GM12875 (cell line): ENCODE data around the gene SDF2L1.
"Not testable (repeated sequence)": the region's sequence is repeated elsewhere in the genome, so short reads cannot be mapped to it uniquely, and the experiment has no call there.

ENCODE experiments used
- H3K4me3 ChIP-seq: one replicate; pipeline ENCODE4 v1.5.1; 2011; ENCODE audit warnings: low read depth, low read length, control low read depth
- CTCF ChIP-seq: IDR thresholded peaks from 2 replicates; pipeline ENCODE4 v1.5.1; 2011; ENCODE audit warnings: low read depth, mild to moderate bottlenecking, control low read depth, inconsistent platforms, low read length, moderate library complexity, borderline replicate concordance; ENCODE audit not compliant: insufficient read depth

SDF2L1 gene

GRCh38 chr22:21642584-21643448 is 714 bp downstream of the SDF2L1 start:
- peak; percentile 78 for TF ChIP-seq CTCF
- peak overlapping the region; percentile 93 for H3K4me3 ChIP-seq

DNA sequence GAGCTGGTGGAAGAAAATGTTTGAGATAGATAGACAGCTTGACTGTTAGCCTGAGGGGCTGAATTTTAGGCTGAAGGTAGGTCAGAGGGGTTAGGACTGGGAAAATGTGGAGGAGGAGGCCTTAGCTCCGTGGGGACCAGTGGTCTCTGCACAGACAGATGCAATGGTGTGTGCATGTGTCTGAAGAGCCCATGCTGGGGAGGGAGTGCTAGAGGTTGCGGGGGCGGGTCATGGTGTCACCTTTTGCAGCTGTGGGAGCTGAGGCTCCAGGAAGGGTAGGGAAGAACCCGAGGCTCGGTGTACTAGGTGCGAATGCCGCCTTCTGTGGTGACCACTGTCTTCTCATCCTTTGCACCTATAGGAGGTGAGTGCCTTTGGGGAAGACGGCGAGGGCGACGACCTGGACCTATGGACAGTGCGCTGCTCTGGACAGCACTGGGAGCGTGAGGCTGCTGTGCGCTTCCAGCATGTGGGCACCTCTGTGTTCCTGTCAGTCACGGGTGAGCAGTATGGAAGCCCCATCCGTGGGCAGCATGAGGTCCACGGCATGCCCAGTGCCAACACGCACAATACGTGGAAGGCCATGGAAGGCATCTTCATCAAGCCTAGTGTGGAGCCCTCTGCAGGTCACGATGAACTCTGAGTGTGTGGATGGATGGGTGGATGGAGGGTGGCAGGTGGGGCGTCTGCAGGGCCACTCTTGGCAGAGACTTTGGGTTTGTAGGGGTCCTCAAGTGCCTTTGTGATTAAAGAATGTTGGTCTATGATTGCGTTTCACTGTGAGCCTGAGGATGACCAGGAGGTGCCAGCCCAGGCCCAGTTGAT is 1.6 kb downstream of the SDF2L1 start:
- peak; percentile 29; the same call in 1 of the 2 replicates for TF ChIP-seq CTCF
- H3K4me3 ChIP-seq: peak overlapping the region; percentile 93

GRCh38 chr22:21645513-21645912 is 3.4 kb downstream of the SDF2L1 start:
- not testable (repeated sequence) for H3K4me3 ChIP-seq

DNA sequence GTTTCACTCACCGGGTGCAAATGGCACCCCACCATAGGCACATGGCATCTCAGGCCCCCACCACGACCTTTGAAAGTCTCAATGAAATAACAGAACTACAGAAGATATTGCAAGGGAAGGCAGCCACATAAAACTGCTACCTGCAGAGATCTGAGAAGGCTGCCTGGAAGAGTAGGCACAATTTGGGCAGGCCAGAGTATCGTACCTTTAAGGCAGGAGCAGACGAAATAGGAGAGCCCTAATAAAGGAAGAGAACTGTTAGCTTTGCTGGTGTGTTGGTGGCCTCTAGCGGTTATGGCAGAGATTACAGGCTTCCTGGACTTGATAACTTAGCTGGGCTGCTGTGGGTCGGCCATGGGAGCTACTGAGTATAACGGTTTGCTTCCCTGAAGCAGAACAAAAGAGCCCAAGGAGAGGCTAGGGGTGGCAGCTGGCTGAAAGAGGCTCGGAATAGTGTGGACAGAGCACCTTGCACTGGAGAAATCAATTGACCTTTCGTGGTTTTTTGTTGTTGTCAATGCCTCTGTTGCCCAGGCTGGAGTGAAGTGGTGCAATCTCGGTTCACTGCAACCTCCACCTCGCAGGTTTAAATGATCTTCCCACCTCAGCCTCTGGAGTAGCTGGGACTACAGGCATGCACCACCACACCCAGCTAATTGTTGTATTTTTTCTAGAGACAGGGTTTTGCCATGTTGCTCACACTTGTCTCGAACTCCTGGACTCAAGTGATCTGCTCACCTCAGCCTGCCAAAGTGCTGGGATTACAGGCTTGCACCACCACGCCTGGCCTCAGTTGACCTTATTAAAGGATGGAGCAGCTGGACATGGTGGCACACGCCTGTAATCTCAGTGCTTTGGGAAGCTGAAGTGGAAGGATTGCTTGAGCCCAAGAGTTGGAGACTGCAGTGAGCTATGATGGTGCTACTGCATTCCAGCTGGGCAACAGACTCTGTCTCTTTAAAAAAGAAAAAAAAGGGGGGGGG is 4.8 kb downstream of the SDF2L1 start:
- no peak overlapping the region for H3K4me3 ChIP-seq
- peak; percentile 84 for TF ChIP-seq CTCF

GRCh38 chr22:21650280-21650679 is 8.2 kb downstream of the SDF2L1 start:
- no peak overlapping the region for H3K4me3 ChIP-seq

GRCh38 chr22:21650823-21651520 is 8.9 kb downstream of the SDF2L1 start:
- peak overlapping the region; percentile 95 for H3K4me3 ChIP-seq
- no peak for TF ChIP-seq CTCF

More at GRCh38 chr22:21650280-21650679, 8.2 kb downstream of the SDF2L1 start:
- no peak for TF ChIP-seq CTCF
